ENCODE data around the gene ARHGEF28. TPM values are rescaled to one million over a fixed set of nuclear protein-coding genes. Genes with fewer than 3 reads are reported as not detected.

ARHGEF28 gene
- total RNA-seq, 4 donors from 2014 or later = 9.8 to 18.7 (median 18.6) TPM

DNA sequence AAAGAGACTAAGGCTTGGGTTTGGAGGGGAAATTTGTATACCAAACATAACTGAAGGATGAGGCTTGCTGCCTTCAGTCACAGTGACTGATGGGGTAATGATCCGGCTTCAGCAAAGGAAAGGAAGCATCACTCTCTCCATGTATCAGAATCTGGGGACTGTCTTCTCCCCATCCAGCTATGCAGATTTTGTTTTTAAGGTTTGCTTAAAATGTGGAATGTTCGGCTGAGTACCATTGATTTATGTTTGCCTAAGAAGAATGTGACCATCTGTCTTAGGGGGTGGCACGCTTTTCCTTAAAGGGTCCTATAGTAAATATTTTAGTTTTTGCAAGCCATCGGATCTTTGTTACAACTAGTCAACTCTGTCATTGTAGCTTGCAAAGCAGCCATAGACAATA is 291.9 kb downstream of the ARHGEF28 start:
- H3K36me3 ChIP-seq = no peaks in the 10 kb centered on the region
- no peaks in the 10 kb centered on the region for H3K27me3 ChIP-seq
- H3K9me3 ChIP-seq = no peaks in the 10 kb centered on the region
- in situ Hi-C loops (cut with MboI; ENCODE audit: low pct_ligation_motif_present in 1 of 4, low pct_unique_long_range_greater_than_20kb in 1 of 4, low sequenced_read_pairs in 3 of 4) = no loop called here
- TF ChIP-seq POLR2AphosphoS5 (IDR thresholded peaks at IDR 0.05) = no peak
- no peak for TF ChIP-seq EP300 (IDR thresholded peaks at IDR 0.05; ENCODE audit: low read depth)
- intact Hi-C loops (cut with DNase I; ENCODE audit: low total_unique reads) = no loop called here
- DNase-seq = no peak
- no peak overlapping the region for H3K27ac ChIP-seq
- peaks cover 0 to 9% (median 0%) of the 10 kb centered on the region in 4 donors for H3K4me1 ChIP-seq
- H3K4me3 ChIP-seq = no peak overlapping the region
- 83 to 89% methylated on average over 4 of the region's 4 CpGs for WGBS, 2 donors (ENCODE audit: low coverage in 1 of 2)

DNA sequence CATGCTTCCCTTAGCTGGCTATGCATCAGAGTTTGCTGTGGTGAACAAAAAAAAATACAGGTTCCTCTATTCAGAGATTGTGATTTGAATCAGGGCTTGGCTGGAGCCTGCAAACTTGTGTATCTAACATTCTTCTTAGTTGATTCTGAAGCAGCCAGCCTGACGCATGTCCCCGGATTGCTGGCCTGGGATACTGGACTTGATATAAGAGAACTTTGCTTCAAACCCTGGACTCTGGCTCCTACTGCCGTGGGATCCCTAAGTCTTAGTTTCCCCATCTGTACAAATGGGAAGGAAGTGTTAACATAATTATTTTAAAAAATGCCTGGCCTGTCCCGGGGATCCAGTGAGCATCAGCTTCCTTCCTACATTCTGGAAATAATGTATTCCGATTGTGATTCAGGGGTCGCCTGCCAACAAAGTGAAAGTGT is 292.8 kb downstream of the ARHGEF28 start:
- no peaks in the 10 kb centered on the region for H3K27me3 ChIP-seq
- in situ Hi-C loops (cut with MboI; ENCODE audit: low pct_ligation_motif_present in 1 of 4, low pct_unique_long_range_greater_than_20kb in 1 of 4, low sequenced_read_pairs in 3 of 4) = no loop called here
- no peak for DNase-seq
- no peaks in the 10 kb centered on the region for H3K36me3 ChIP-seq
- 80 to 84% methylated on average over 6 of the region's 6 CpGs for WGBS, 2 donors (ENCODE audit: low coverage in 1 of 2)
- intact Hi-C loops (cut with DNase I; ENCODE audit: low total_unique reads) = no loop called here
- no peak for TF ChIP-seq EP300 (IDR thresholded peaks at IDR 0.05; ENCODE audit: low read depth)
- no peak for TF ChIP-seq POLR2AphosphoS5 (IDR thresholded peaks at IDR 0.05)
- no peak for TF ChIP-seq POLR2A (IDR thresholded peaks at IDR 0.05)
- TF ChIP-seq, protein P1, sequence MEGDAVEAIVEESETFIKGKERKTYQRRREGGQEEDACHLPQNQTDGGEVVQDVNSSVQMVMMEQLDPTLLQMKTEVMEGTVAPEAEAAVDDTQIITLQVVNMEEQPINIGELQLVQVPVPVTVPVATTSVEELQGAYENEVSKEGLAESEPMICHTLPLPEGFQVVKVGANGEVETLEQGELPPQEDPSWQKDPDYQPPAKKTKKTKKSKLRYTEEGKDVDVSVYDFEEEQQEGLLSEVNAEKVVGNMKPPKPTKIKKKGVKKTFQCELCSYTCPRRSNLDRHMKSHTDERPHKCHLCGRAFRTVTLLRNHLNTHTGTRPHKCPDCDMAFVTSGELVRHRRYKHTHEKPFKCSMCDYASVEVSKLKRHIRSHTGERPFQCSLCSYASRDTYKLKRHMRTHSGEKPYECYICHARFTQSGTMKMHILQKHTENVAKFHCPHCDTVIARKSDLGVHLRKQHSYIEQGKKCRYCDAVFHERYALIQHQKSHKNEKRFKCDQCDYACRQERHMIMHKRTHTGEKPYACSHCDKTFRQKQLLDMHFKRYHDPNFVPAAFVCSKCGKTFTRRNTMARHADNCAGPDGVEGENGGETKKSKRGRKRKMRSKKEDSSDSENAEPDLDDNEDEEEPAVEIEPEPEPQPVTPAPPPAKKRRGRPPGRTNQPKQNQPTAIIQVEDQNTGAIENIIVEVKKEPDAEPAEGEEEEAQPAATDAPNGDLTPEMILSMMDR (IDR thresholded peaks at IDR 0.05) = no peak
- H3K9me3 ChIP-seq = no peaks in the 10 kb centered on the region
- H3K4me3 ChIP-seq = no peak overlapping the region
- no peak overlapping the region for H3K27ac ChIP-seq
- peaks cover 0 to 9% (median 0%) of the 10 kb centered on the region in 4 donors for H3K4me1 ChIP-seq

DNA sequence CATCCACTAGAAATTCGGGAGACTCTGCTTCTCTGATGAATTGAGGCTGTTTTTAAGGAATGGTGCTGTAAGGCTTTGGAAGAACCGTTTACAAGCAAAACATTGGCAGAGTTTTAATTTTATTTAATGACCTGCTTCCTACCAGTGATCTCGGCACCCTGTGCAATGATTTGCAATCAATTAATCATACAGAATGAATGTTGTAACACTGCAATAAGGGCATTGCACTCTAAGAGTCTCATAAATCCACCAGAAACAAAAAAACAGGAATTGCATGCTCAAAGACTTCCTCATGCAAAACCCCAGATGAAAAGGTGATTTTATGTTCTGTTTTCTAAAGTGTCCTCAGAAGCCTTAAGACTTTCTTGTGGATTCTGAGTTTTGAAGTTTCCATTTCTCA is 295.7 kb downstream of the ARHGEF28 start:
- H3K27ac ChIP-seq = no peak overlapping the region
- 45 to 56% methylated on average over 3 of the region's 3 CpGs for WGBS, 2 donors (ENCODE audit: low coverage in 1 of 2)
- in situ Hi-C loops (cut with MboI; ENCODE audit: low pct_ligation_motif_present in 1 of 4, low pct_unique_long_range_greater_than_20kb in 1 of 4, low sequenced_read_pairs in 3 of 4) = no loop called here
- H3K4me1 ChIP-seq = peaks cover 0 to 9% (median 0%) of the 10 kb centered on the region in 4 donors
- no peaks in the 10 kb centered on the region for H3K27me3 ChIP-seq
- intact Hi-C loops (cut with DNase I; ENCODE audit: low total_unique reads) = no loop called here
- DNase-seq = no peak
- TF ChIP-seq, protein P1 (IDR thresholded peaks at IDR 0.05) = no peak
- TF ChIP-seq POLR2AphosphoS5 (IDR thresholded peaks at IDR 0.05) (no peak), POLR2A (IDR thresholded peaks at IDR 0.05) (no peak), EP300 (IDR thresholded peaks at IDR 0.05; ENCODE audit: low read depth) (no peak)
- H3K9me3 ChIP-seq = no peaks in the 10 kb centered on the region
- H3K36me3 ChIP-seq = no peaks in the 10 kb centered on the region
- no peak overlapping the region for H3K4me3 ChIP-seq

GRCh38 chr5:73922224-73922623 is 296.2 kb downstream of the ARHGEF28 start:
- WGBS, 2 donors (ENCODE audit: low coverage in 1 of 2) = 79 to 82% methylated on average over 3 of the region's 3 CpGs
- Histone ChIP-seq H3K36me3 (no peaks in the 10 kb centered on the region), H3K9me3 (no peaks in the 10 kb centered on the region), H3K4me3 (no peak overlapping the region), H3K4me1 (peaks cover 0 to 9% (median 0%) of the 10 kb centered on the region in 4 donors), H3K27me3 (no peaks in the 10 kb centered on the region), H3K27ac (no peak overlapping the region)
- intact Hi-C loops (cut with DNase I; ENCODE audit: low total_unique reads) (no loop called here), in situ Hi-C loops (cut with MboI; ENCODE audit: low pct_ligation_motif_present in 1 of 4, low pct_unique_long_range_greater_than_20kb in 1 of 4, low sequenced_read_pairs in 3 of 4) (no loop called here)
- no peak for TF ChIP-seq EP300 (IDR thresholded peaks at IDR 0.05; ENCODE audit: low read depth)
- TF ChIP-seq POLR2A (IDR thresholded peaks at IDR 0.05) = no peak
- TF ChIP-seq POLR2AphosphoS5 (IDR thresholded peaks at IDR 0.05) = no peak
- TF ChIP-seq, protein P1 (IDR thresholded peaks at IDR 0.05) = no peak
- no peak for DNase-seq
